Astrocyte of the cerebellum (primary cell): ENCODE data around the gene FAM221A.
"Not testable (repeated sequence)": the region's sequence is repeated elsewhere in the genome, so short reads cannot be mapped to it uniquely, and the experiment has no call there.

ENCODE experiments used
- DNase-seq: peaks from one replicate; pipeline ENCODE4 v3.0.0-alpha.2; 2011; ENCODE audit warnings: low read depth
- H3K4me3 ChIP-seq: 2 replicates; pipeline ENCODE4 v1.5.1; 2011; ENCODE audit warnings: mild to moderate bottlenecking, low read depth, low read length, moderate library complexity
- CTCF ChIP-seq: IDR thresholded peaks from 2 replicates; pipeline ENCODE4 v1.5.1; 2012; ENCODE audit warnings: low read length, low read depth, moderate library complexity, mild to moderate bottlenecking; ENCODE audit errors: missing control alignments
- in situ Hi-C: cut with HindIII; loops from 2 replicates; pipeline ENCODE4 v1.10.0; 2017; ENCODE audit warnings: low sequenced_read_pairs

Gene FAM221A

DNA sequence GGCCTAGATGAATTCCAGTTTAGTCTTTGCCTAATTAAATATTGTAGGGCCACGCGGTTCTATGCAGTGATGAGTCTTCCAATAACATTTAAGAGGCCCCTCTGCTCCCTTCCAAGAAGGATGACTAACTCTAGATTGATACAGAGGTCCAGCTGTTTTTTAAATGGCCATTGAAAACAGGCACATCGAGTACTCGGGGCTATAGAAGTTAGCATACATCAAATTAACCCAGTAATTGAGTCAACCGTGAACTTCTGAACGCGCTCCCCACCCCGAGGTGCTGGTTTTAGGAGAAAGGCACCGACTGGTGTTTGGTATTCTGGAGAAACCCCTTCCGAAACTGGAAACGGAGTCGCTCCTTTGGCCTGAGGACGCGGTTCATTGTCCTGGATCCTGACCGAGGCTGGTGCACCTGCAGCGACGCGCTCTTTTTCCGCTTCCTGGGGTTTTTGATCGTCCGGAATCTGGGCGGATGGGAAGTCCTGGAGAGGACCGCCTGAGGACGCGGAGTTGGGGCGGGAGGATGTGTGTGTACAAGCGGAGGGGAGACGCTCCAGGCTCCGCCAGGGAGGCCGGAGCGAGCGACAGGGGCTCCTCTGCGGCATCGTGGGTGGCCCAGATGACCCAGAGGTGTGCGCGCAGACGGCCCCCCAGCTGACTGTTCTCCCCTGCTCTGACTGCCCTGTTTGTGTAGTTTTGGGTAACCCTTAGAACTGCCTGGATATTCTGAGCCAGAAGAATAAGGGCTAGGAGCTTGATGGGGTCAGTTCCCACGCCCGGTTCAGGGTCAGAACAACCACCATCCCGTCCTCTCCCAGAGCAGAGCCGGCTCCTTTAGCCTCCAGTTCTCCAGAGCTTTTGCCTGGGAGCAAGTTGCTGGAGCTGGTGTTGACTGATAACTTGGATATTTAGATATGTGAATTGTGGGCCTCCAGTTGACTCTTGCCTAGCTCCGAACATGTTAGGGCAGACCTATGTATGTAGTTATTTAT, 711 bp downstream of the FAM221A start:
- peak overlapping the region; percentile 57 for H3K4me3 ChIP-seq
- DNase-seq = no peak
- in situ Hi-C loops = no loop called here
- TF ChIP-seq CTCF = no peak

- DNase-seq, in situ Hi-C loops, H3K4me3 ChIP-seq: not testable (repeated sequence)
Observed at GRCh38 chr7:23684041-23684440, 4.0 kb downstream of the FAM221A start.

GRCh38 chr7:23685731-23686130, 5.7 kb downstream of the FAM221A start:
- TF ChIP-seq CTCF = no peak
- DNase-seq = no peak
- H3K4me3 ChIP-seq = no peak overlapping the region
- in situ Hi-C loops = no loop called here

DNA sequence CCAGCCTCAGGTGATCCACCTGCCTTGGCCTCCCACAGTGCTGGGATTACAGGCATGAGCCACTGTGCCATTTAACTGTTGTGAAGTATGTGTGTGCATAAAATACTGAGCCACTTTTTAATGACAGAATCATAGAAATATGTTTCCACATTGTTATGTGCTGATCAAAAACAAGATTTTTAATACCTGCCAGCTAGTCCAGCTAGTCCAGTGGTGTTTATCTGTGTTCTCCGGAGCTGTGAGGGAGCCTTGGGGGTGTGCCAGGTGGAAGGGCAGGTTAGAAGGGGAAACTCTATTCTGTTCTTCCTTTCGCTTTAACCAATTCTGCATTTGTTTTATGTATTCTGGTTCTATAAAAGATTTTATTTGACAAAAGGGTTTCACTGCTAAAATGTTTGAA, 7.0 kb downstream of the FAM221A start:
- no peak for DNase-seq
- no peak overlapping the region for H3K4me3 ChIP-seq
- TF ChIP-seq CTCF = no peak
- in situ Hi-C loops = no loop called here

DNA sequence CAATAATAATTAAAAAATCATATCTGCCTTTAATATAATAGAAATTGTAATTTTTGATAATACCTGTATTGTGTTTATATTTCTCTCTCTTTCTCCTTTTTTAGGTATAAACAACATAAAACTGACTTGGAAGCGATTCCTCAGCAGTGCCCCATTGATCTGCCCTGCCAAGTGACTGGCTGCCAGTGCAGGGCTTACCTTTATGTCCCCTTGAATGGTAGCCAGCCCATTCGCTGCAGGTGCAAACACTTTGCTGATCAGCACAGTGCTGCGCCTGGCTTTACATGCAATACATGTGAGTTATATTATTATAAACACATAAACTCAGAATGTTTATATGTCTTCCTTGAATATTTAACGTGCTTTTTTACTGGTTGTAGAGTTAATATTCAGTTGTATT, 9.2 kb downstream of the FAM221A start:
- in situ Hi-C loops = no loop called here
- no peak for DNase-seq
- no peak for TF ChIP-seq CTCF
- no peak overlapping the region for H3K4me3 ChIP-seq

DNA sequence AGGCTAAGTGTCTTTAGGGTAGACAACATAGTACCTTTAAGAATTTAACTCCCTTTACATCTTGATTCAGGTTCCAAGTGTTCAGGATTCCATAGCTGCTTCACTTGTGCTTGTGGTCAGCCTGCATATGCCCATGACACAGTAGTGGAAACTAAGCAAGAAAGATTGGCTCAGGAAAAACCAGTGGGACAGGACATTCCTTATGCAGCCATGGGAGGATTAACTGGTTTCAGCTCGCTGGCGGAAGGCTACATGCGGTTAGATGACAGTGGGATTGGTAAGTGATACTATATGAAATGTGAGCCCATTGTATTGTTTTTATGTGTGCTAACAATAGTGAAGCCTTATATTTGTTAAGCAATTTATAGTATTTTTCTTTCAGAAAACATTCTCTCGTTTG, 11.3 kb downstream of the FAM221A start:
- TF ChIP-seq CTCF = no peak
- no peak overlapping the region for H3K4me3 ChIP-seq
- no peak for DNase-seq
- in situ Hi-C loops = no loop called here

DNA sequence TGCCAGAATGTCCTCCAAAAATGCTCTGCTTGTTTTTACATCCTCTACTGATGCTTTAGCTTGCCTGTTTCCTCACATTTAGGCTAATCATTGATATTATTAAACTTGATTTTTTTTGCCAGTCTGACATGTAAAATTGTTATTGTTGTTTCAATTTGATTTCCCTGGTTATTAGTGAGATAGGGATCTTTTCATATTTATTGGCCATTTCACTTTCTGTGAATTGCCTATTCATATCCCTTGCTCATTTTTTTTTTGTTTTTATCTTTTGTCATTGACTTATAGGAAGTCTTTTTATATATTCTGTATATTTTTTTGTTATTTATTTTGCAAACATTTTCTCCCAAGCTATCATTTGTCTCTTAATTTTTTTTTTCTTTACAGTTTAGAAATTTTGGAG, 13.2 kb downstream of the FAM221A start:
- H3K4me3 ChIP-seq = no peak overlapping the region
- TF ChIP-seq CTCF = no peak
- in situ Hi-C loops = no loop called here
- no peak for DNase-seq
